ENCODE measurements around the gene AHI1.

AHI1 gene

GRCh38 chr6:135458051-135458450, 39.5 kb downstream of the AHI1 start:
- H3K27me3 Mint-ChIP-seq, result no peaks in the 10 kb centered on the region
- no peak for DNase-seq
- H3K36me3 Mint-ChIP-seq (ENCODE audit: low read depth), result peaks cover 67% of the 10 kb centered on the region
- no peaks in the 10 kb centered on the region for H3K9me3 Mint-ChIP-seq
- no peaks in the 10 kb centered on the region for H3K4me1 Mint-ChIP-seq (ENCODE audit: low read depth)
- no peak overlapping the region for H3K27ac Mint-ChIP-seq
- H3K4me3 Mint-ChIP-seq, result no peak overlapping the region

- Mint-ChIP-seq H3K4me1 (ENCODE audit: low read depth) (no peaks in the 10 kb centered on the region), H3K27ac (no peak overlapping the region), H3K9me3 (no peaks in the 10 kb centered on the region), H3K36me3 (ENCODE audit: low read depth) (peaks cover 70% of the 10 kb centered on the region), H3K4me3 (no peak overlapping the region), H3K27me3 (no peaks in the 10 kb centered on the region)
- DNase-seq, result no peak
Measured at GRCh38 chr6:135451617-135452190, 45.8 kb downstream of the AHI1 start.

DNA sequence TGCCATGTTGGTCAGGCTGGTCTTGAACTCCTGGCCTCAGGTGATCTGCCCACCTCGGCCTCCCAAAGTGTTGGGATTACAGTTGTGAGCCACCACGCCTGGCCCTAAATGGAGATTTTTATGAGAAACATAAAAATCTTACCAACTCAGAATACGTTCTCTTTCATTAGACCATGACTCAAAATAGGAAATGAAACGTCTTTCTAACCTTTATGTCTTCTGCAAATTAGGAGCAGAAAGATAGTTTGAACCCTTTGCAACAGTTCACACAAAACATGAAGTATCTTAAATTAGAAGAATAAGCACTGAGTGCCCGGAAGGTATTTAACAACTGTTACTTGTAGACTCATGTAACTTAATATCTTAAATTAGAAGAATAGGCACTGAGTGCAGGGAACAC, 48.3 kb downstream of the AHI1 start:
- Mint-ChIP-seq H3K27ac (no peak overlapping the region), H3K4me3 (no peak overlapping the region), H3K4me1 (ENCODE audit: low read depth) (no peaks in the 10 kb centered on the region), H3K27me3 (no peaks in the 10 kb centered on the region), H3K36me3 (ENCODE audit: low read depth) (peaks cover 70% of the 10 kb centered on the region), H3K9me3 (no peaks in the 10 kb centered on the region)
- DNase-seq, result no peak

DNA sequence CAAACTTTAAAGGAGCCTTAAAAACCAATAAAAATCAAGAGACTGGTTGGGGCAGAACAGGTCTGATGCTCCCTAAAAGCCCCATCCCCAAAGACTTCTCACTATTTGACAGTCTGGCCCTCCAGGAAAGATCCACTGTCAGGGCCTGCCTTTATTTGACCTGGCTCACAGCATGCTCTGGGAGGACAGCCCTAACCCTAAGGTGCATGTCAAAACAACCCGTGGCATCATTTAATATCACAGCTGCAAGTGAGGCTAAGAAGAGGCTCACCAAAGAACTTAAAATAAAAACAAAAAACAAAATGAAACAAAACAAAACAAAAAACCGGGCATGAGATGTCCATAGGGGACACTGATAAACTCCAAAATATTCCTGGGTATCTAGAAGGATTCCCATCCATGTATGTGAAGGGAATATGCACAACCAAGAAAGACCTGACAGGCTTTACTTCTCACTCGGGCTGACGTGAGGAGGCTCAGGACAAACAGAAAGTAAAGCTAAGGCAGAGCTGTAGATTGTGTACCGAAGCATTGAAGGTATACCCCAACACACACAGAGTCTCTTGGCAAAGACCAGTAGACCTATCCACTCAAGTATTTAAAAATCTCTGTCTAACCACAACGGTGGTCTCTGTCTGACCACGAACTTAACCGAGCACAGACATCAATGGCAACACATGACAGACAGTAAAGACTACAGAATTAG, 57.3 kb downstream of the AHI1 start:
- H3K4me1 Mint-ChIP-seq (ENCODE audit: low read depth), result peaks cover 27% of the 10 kb centered on the region
- DNase-seq, result no peak
- H3K9me3 Mint-ChIP-seq, result no peaks in the 10 kb centered on the region
- H3K36me3 Mint-ChIP-seq (ENCODE audit: low read depth), result peaks cover 59% of the 10 kb centered on the region
- H3K4me3 Mint-ChIP-seq, result peak overlapping the region; percentile 37
- peak overlapping the region; percentile 23 for H3K27ac Mint-ChIP-seq
- no peaks in the 10 kb centered on the region for H3K27me3 Mint-ChIP-seq

GRCh38 chr6:135439549-135439948, 58.0 kb downstream of the AHI1 start:
- H3K36me3 Mint-ChIP-seq (ENCODE audit: low read depth), result peaks cover 54% of the 10 kb centered on the region
- H3K9me3 Mint-ChIP-seq, result peaks cover 3% of the 10 kb centered on the region
- peaks cover 27% of the 10 kb centered on the region for H3K4me1 Mint-ChIP-seq (ENCODE audit: low read depth)
- H3K27ac Mint-ChIP-seq, result peak overlapping the region; percentile 7
- H3K4me3 Mint-ChIP-seq, result no peak overlapping the region
- H3K27me3 Mint-ChIP-seq, result no peaks in the 10 kb centered on the region
- no peak for DNase-seq

- H3K4me1 Mint-ChIP-seq (ENCODE audit: low read depth), result peaks cover 27% of the 10 kb centered on the region
- H3K27ac Mint-ChIP-seq, result peak overlapping the region; percentile 7
- no peak overlapping the region for H3K4me3 Mint-ChIP-seq
- DNase-seq, result no peak
- no peaks in the 10 kb centered on the region for H3K27me3 Mint-ChIP-seq
- peaks cover 49% of the 10 kb centered on the region for H3K36me3 Mint-ChIP-seq (ENCODE audit: low read depth)
- peaks cover 3% of the 10 kb centered on the region for H3K9me3 Mint-ChIP-seq
Measured at GRCh38 chr6:135438907-135439535, 58.5 kb downstream of the AHI1 start.

GRCh38 chr6:135434991-135435390, 62.5 kb downstream of the AHI1 start:
- no peak for DNase-seq
- Mint-ChIP-seq H3K4me1 (ENCODE audit: low read depth) (peaks cover 15% of the 10 kb centered on the region), H3K4me3 (no peak overlapping the region), H3K9me3 (peaks cover 3% of the 10 kb centered on the region), H3K27ac (no peak overlapping the region), H3K36me3 (ENCODE audit: low read depth) (peaks cover 40% of the 10 kb centered on the region), H3K27me3 (no peaks in the 10 kb centered on the region)

- Mint-ChIP-seq H3K27me3 (no peaks in the 10 kb centered on the region), H3K27ac (no peak overlapping the region), H3K4me1 (ENCODE audit: low read depth) (peaks cover 6% of the 10 kb centered on the region), H3K4me3 (no peak overlapping the region), H3K9me3 (peaks cover 3% of the 10 kb centered on the region), H3K36me3 (ENCODE audit: low read depth) (peaks cover 37% of the 10 kb centered on the region)
- no peak for DNase-seq
Measured at GRCh38 chr6:135434095-135434494, 63.4 kb downstream of the AHI1 start.

GRCh38 chr6:135428078-135428477, 69.5 kb downstream of the AHI1 start:
- Mint-ChIP-seq H3K9me3 (no peaks in the 10 kb centered on the region), H3K36me3 (ENCODE audit: low read depth) (peaks cover 55% of the 10 kb centered on the region), H3K4me1 (ENCODE audit: low read depth) (peaks cover 7% of the 10 kb centered on the region), H3K27me3 (no peaks in the 10 kb centered on the region), H3K4me3 (no peak overlapping the region), H3K27ac (no peak overlapping the region)
- DNase-seq, result no peak

GRCh38 chr6:135426833-135427232, 70.7 kb downstream of the AHI1 start:
- H3K4me1 Mint-ChIP-seq (ENCODE audit: low read depth), result peaks cover 7% of the 10 kb centered on the region
- H3K36me3 Mint-ChIP-seq (ENCODE audit: low read depth), result peaks cover 51% of the 10 kb centered on the region
- no peak for DNase-seq
- H3K27me3 Mint-ChIP-seq, result no peaks in the 10 kb centered on the region
- no peak overlapping the region for H3K4me3 Mint-ChIP-seq
- H3K9me3 Mint-ChIP-seq, result no peaks in the 10 kb centered on the region
- no peak overlapping the region for H3K27ac Mint-ChIP-seq

- Mint-ChIP-seq H3K36me3 (ENCODE audit: low read depth) (peaks cover 56% of the 10 kb centered on the region), H3K27me3 (no peaks in the 10 kb centered on the region), H3K9me3 (no peaks in the 10 kb centered on the region), H3K27ac (no peak overlapping the region), H3K4me3 (no peak overlapping the region), H3K4me1 (ENCODE audit: low read depth) (peaks cover 7% of the 10 kb centered on the region)
- no peak for DNase-seq
Measured at GRCh38 chr6:135424385-135424784, 73.2 kb downstream of the AHI1 start.

DNA sequence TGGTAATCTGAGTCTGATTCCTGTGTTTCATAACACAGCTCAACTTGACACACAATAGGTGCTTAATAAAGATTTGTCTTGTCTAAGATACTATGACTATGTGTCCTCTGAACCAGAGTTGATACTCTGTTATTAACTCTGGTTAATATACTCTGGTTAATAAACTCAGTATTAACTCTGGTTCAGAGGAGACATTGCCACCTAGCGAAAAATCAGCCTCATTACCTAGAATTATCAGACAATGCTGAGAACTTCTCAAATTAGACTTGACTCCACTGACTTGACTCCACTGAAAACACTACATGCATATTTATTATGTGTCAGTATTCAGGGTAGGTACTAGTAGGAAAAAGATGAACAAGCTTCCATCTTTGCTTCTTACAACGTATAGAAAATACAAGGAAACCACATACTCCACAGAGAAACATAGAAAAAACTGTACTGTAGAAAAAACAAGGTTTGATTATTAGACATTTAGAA, 73.9 kb downstream of the AHI1 start:
- no peak overlapping the region for H3K4me3 Mint-ChIP-seq
- no peaks in the 10 kb centered on the region for H3K9me3 Mint-ChIP-seq
- peaks cover 53% of the 10 kb centered on the region for H3K36me3 Mint-ChIP-seq (ENCODE audit: low read depth)
- peak overlapping the region; percentile 56 for H3K27ac Mint-ChIP-seq
- no peaks in the 10 kb centered on the region for H3K27me3 Mint-ChIP-seq
- H3K4me1 Mint-ChIP-seq (ENCODE audit: low read depth), result peaks cover 7% of the 10 kb centered on the region
- no peak for DNase-seq

GRCh38 chr6:135419162-135419561, 78.4 kb downstream of the AHI1 start:
- Mint-ChIP-seq H3K36me3 (ENCODE audit: low read depth) (peaks cover 46% of the 10 kb centered on the region), H3K27ac (no peak overlapping the region), H3K27me3 (no peaks in the 10 kb centered on the region), H3K9me3 (no peaks in the 10 kb centered on the region), H3K4me1 (ENCODE audit: low read depth) (peaks cover 6% of the 10 kb centered on the region), H3K4me3 (no peak overlapping the region)
- no peak for DNase-seq

DNA sequence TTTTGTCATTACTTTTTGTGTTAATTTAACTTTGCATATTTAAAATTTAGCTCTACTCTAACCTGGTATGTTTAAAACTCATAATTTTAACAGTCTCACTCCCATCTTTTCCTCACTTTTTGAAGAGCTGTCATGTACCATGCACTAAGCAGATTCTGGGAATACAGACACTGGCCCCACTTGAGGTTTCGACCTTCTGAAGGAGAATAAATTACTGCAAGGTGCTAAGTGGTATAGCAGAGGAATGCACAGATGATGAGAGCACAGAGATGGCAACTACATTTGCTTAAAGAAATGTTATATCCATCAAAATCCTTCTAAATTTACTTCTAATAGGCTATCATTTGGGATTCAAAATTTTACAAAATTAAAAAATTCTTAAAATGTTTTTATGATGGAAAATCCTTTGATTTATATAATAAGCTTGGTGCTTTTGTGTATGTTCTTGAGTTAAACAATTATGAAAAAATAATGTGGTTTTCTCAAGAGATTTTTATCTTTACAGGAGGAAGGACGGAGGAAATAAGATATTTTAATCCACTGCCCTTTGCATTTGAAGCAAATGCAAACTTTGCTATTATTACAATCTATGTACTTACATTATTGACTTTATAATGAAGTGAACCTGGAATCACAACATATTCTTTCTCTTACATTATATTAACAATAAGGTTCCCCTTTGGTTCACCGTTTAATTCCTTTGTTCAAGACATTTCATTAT, 79.3 kb downstream of the AHI1 start:
- DNase-seq, result no peak
- Mint-ChIP-seq H3K36me3 (ENCODE audit: low read depth) (peaks cover 51% of the 10 kb centered on the region), H3K9me3 (no peaks in the 10 kb centered on the region), H3K27ac (no peak overlapping the region), H3K4me1 (ENCODE audit: low read depth) (no peaks in the 10 kb centered on the region), H3K27me3 (no peaks in the 10 kb centered on the region), H3K4me3 (no peak overlapping the region)

Measured in activated T-cell treated with anti-CD3 and anti-CD28 coated beads, Interleukin-2, amount 50 U/mL, for 24 hours (primary cell).